ENCODE data around the gene EIF3J.

DNA sequence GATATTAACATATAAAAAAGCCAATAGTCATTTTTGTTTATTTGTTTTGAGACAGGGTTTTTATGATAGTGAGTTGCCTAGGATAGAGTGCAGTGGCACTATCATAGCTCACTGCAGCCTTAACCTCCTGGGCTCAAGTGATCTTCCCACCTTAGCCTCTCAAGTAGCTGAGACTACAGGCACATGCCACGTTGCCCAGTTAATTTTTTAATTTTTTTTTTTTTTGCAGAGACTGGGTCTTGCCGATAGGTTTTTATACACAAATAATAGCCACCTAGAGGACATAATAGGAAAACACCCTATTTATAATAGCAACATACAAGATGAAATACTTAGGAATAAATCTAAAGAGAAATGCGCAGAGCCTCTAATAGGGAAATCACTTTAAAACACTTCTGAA is 13.3 kb downstream of the EIF3J start:
- TF ChIP-seq POLR2AphosphoS5 (IDR thresholded peaks at IDR 0.05) = no peak
- TF ChIP-seq, protein P1, sequence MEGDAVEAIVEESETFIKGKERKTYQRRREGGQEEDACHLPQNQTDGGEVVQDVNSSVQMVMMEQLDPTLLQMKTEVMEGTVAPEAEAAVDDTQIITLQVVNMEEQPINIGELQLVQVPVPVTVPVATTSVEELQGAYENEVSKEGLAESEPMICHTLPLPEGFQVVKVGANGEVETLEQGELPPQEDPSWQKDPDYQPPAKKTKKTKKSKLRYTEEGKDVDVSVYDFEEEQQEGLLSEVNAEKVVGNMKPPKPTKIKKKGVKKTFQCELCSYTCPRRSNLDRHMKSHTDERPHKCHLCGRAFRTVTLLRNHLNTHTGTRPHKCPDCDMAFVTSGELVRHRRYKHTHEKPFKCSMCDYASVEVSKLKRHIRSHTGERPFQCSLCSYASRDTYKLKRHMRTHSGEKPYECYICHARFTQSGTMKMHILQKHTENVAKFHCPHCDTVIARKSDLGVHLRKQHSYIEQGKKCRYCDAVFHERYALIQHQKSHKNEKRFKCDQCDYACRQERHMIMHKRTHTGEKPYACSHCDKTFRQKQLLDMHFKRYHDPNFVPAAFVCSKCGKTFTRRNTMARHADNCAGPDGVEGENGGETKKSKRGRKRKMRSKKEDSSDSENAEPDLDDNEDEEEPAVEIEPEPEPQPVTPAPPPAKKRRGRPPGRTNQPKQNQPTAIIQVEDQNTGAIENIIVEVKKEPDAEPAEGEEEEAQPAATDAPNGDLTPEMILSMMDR (IDR thresholded peaks at IDR 0.05 in 8 of 11, conservative IDR thresholded peaks at IDR 0.05 in 3 of 11) = peak in 8 of 11 experiments; percentile 12 to 44 (median 28)
